ENCODE results near the gene CATSPER3.

CATSPER3 gene

DNA sequence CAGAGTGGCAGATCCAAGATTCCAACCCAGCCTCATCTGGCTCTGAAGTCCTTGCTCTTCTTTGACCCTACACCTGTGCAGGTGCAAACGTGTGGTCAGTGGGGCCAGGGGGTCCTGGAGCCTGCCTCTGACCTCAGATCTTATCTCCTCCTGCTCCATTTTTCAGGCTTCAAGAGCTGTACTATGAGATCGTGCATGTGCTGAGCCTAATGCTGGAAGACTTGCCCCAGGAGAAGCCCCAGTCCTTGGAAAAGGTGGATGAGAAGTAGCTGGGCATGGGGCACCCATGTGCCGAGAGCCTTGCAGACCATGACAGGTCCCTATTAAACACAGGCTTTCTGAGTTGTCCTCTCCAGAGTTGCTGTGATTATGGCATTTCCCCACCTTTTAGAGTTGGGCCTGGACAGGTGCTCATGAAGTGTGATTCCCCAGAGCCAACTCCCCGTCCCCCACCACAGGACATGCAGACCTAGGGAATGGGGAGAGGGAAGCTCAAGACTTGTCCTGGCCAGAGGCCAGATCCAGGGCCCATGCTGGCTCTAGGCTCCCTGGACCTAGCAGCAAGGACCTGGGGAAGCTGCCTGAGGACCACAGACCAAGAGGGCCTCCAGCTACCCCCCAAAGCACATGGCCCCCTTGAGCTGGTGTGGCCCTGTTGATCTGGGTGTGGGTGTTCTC is 43.8 kb downstream of the CATSPER3 start:
- DNase-seq = no peak

GRCh38 chr5:135012033-135012588 is 44.4 kb downstream of the CATSPER3 start:
- DNase-seq = no peak

- DNase-seq = no peak
Observed at GRCh38 chr5:135012951-135013391, 45.3 kb downstream of the CATSPER3 start.

DNA sequence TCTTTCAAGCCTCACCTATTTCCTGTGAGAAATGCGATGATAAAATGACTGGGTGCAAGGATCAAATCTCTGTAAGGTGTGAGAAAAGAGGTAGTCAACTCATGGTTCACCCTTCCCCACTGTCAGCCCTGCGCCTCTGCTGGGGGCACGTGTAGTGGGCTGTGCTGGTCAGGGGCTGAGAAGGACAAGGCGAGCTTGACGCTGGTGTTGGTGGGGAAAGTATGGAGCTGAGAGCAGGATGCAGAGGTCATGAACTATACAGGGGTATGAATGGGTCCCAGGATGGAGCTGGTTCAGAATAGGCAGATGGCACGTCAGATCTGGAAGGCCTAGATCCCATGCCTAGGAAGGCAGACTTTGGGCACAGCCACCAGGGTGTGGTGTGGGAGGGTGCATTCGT is 45.7 kb downstream of the CATSPER3 start:
- no peak for DNase-seq

GRCh38 chr5:135013947-135014570 is 46.4 kb downstream of the CATSPER3 start:
- no peak for DNase-seq

DNA sequence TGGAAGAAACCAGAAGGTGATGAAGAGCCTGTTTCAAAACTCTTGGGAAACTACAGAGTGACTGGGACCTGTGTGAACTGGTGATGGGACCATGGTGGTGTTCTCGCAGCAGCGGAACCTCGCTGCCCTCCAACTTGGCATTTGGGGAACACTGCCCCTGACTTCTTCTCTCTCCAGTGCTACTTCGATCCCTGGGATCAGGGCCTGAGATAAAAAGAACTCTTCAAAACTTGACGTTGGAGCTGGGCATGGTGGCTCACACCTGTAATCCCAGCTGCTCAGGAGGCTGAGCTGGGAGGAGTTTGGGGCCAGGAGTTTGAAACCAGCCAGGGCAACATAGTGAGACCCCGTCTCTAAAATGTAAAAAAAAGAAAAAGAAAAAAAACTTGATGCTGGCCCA is 48.2 kb downstream of the CATSPER3 start:
- DNase-seq = no peak

GRCh38 chr5:135016861-135017290 is 49.2 kb downstream of the CATSPER3 start:
- DNase-seq = no peak

- DNase-seq = no peak
Observed at GRCh38 chr5:135018457-135018856, 50.8 kb downstream of the CATSPER3 start.

DNA sequence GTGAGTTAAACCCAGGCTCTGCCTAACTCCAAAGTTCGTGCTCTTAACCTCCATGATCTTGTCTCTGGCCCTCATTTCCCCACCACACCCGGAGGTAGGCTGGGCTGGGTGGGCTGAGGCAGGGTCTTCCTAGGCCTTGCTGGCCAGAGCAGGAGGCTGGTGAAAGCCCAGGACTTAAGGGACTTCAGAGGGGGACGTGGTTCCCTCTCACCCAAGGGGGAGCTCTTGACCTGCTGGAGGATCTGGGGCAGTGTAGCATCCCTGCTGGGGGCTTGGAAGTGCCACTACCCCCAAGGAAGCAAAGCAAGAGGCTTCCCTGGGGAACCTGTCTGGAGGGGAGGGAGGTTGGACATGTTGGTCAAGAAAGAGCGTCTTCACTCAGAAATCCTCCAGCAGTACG is 51.6 kb downstream of the CATSPER3 start:
- DNase-seq = no peak

DNA sequence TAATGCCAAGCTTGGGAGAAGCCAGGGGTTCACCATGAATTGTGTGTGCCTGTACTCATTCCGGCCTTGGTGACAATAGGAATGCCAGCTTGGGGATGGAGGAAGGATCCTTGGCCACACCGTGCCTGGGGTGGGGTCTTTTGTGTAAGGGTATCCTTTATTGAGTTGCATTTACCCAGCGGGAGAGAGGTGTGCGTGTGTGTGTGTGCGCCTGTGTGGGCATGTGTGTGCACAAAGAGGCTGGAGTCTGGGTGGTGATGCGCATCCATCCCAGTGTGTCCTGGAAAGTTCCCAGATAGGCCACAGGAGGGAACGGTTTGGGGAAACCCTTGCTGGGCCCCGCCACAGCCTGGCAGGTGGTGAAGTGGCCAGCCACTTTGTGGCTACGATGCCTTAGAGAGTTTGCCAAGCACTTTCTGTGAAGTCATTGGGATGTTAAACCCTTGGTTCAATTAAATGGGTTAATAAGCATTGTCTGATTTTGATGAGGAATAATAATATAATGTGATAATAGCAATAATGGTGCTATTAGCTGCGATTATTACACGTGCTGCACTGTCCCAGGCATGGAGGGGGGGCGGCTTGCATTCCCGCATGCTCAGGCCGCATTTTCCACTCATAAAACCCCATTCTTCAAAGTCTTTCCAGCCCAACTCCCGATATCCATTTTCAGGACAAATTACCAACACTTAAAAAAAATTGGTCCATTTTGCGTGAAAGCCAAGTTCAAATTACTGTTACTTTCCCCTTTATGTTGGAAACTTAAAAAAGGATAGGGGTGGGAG is 52.6 kb downstream of the CATSPER3 start:
- DNase-seq = no peak

DNA sequence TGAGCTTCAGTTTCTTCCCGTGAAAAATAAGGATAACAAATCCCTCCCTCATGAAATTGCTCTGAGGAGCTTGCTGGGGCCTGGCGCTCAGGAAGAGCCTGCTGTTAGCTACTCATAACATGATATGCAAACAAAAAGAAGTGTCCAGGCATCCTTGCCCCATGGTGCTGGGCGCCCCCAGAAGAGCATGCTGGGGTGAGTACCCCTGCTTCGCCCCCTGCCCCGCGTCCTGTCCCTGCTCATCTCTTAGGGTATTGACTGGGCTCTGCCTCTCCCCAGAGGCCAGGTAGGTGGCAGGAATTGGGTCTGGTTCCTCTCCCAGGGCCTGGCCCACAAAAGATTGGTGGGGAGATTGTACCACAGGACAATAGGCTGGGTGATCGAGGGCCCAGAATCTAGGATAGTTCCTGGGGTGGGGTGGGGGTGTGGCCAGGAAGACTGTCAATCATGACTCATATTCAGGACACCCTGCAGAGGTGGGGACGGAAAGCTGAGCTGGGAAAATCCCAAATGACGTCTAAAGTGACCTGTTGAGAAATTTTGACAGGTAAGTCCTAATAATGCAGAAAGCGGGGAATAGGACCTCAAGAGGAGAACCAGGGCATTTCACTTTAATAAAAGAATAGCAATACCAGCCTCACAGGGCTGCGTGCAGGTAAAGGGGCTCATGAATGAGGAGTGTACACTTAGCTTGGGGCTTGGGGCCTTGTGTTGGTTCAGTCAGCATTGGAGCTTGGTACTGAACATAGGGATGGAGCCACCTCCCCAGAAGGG is 57.4 kb downstream of the CATSPER3 start:
- no peak for DNase-seq

GRCh38 chr5:135025730-135026644 is 58.3 kb downstream of the CATSPER3 start:
- no peak for DNase-seq

DNA sequence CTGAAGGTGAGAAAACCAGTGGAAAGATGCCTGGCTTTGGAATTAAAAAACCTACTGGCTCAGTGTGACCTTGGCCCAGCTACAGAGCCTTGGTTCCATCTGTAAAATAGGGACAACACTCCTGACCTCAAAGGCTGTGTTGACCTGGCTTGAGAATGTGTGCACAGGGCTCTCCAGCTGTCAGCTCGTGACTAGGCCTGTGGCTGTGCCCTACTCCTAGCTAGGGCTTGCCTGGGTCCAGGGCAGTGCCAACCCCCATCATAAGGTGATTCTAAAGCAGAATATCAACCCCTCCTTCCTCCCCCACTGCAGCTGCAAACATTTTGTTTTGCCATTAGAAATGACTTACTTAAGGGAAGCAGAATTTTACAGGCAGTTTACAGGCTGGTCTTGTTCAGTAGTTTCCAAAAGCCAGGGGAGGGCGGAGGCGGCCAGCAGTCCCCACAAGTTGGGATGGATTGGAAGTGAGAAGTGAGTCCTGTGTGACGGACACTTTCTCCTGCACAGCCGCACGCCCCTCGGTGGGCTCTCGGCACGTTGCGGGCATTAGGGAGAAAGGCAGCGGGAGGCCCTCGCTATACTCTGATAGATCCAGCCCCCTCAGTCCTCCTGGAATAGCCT is 59.0 kb downstream of the CATSPER3 start:
- DNase-seq = no peak

GRCh38 chr5:135027266-135027696 is 59.6 kb downstream of the CATSPER3 start:
- no peak for DNase-seq

DNA sequence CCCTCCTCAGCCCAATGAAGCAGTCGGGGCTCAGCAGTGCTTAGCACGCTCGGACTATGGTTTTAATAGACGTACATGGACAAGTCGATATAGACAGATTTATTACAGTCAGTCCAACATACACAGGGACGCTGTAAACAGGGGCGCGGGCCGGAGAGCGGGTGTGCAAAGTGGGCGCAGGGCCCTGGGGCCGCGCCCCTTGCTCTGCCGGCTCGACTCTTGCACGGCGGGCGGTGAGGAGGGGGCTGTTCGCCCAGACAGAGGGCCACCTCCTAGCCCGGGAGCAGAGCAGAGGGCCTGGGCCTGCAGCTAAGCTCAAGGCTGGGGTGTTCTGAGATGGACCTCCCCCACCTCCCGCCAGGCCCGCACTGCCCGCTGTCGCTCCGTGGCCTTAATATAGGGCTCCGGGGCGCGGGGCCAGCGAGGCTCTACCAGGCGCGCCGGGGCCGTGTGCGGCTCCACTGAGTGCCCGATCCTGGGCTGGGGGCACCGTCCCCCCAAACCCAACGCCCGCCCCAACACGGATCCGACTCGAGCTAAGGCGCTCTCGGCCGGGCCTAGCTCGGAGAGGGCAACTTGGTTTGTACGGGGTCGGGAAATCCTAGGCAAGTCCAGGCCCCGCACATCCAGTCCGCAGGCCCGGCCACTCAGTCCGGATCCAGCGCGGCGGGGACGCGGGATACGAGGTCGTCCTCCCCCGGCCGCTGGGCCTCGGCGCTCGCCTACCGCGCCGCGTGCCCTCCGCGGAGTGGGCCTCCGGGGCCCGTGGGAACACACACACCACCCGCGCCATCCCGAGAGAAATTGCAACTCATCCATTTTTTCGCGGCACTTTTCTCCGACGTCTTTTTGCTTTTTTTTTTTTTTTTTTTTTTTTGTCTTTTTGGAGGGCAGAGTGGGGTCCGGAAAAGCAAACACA is 60.2 kb downstream of the CATSPER3 start:
- no peak for DNase-seq

DNA sequence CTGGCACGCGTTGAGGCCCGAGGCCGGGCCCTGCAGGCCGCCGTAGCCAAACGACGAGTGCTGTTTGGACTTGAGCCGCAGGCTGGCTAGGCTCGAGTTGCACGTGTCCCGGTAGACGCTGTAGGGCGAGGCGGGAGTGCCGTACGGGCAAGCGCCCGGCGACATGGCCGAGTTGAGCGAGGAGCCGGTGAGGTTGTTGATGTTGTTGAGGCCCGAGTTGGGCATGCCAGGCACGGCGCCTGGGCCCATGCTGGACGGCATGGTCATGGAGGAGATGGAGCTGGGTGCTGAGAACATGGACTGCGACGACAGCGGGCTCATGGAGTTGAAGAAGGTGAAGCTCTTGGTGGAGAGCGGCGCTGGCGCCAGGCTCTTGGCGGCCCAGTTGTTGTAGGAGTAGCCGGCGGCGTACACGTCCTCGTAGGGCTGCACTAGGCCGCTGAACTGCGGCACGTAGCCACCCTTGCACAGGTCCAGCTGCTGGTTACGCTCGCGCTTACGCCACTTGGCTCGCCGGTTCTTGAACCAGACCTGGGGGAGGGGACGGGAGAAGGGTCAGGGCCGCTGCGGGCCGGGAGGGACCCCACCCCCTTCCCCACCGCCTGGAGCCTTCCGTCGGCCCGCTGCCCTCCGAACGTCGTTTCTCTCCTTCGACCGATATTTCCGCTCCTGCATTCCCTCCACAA is 61.2 kb downstream of the CATSPER3 start:
- no peak for DNase-seq

GRCh38 chr5:135029477-135030122 is 61.9 kb downstream of the CATSPER3 start:
- no peak for DNase-seq

- DNase-seq = no peak
Observed at GRCh38 chr5:135030123-135030955, 62.6 kb downstream of the CATSPER3 start.

All from fibroblast of skin of back (primary cell).